Measurements from ENCODE around the gene TMEM106B. TPM values are rescaled to one million over a fixed set of nuclear protein-coding genes. Genes with fewer than 3 reads are reported as not detected.
A peak's percentile ranks its signal among the peaks of the same experiment; 100 is the strongest.
"Not testable (repeated sequence)": the region's sequence is repeated elsewhere in the genome, so short reads cannot be mapped to it uniquely, and the experiment has no call there.

TMEM106B gene
- 100 to 1,000 TPM in 1 of 4 donors, 10 to 100 TPM in 3; 42.8 to 112 (median 60.6) TPM for total RNA-seq

DNA sequence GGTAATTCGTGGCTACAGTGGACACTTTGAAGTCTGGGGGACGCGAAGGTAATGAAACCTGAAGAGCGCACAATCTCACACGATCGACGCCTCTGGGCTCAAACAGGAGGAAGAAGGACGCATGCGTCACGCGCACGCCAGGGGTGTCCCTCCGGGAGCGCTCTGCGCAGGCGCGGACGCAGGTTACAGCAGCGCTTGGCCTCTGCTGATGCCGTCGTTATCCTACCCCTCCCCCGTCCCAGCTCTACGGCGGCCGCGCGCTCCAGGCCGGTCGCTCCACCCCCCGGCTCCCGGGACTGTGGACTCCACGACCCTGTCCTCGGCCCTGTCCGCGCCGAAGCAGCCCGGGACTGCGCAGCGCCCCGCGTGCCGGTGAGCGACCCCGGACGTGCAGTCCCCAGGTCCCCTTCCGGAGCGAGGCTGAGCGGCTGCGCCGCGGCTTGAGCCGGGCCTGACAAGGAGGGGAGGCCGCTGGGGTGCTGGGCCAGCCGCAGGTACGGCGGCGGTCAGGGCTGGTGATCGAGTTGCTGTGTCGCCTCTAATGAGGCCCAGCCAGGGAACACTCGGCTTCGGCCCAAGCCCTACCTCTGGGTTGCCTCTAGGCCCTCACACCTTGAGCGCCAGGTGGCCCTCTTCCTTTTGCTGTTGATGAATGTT, at the start of gene TMEM106B:
TMEM106B (plus strand) TSS at position 241 of the 657 bp plus-strand sequence. CDS start 3,517 bp downstream, outside the sequence.
- Histone ChIP-seq H3K27ac (peak within 1 kb of the TSS; percentile 92 to 96 (median 94)), H3K36me3 (peaks cover 0 to 5% of the 10 kb centered on the region in 2 donors), H3K4me1 (peaks cover 17% of the 10 kb centered on the region in 2 donors), H3K27me3 (no peaks in the 10 kb centered on the region), H3K9me3 (no peaks in the 10 kb centered on the region), H3K4me3 (peak within 1 kb of the TSS; percentile 76 to 90 (median 82))
- TF ChIP-seq, protein P1, sequence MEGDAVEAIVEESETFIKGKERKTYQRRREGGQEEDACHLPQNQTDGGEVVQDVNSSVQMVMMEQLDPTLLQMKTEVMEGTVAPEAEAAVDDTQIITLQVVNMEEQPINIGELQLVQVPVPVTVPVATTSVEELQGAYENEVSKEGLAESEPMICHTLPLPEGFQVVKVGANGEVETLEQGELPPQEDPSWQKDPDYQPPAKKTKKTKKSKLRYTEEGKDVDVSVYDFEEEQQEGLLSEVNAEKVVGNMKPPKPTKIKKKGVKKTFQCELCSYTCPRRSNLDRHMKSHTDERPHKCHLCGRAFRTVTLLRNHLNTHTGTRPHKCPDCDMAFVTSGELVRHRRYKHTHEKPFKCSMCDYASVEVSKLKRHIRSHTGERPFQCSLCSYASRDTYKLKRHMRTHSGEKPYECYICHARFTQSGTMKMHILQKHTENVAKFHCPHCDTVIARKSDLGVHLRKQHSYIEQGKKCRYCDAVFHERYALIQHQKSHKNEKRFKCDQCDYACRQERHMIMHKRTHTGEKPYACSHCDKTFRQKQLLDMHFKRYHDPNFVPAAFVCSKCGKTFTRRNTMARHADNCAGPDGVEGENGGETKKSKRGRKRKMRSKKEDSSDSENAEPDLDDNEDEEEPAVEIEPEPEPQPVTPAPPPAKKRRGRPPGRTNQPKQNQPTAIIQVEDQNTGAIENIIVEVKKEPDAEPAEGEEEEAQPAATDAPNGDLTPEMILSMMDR (IDR thresholded peaks at IDR 0.05 in 4 of 5, conservative IDR thresholded peaks at IDR 0.05 in 1 of 5), result peak in 3 of 5 experiments; percentile 25 to 41 (median 41)
- TF ChIP-seq POLR2A (IDR thresholded peaks at IDR 0.05), result peak; percentile 81 to 84
- DNase-seq (peak; percentile 94 to 97), ATAC-seq (peak; percentile 92 to 93)
- in situ Hi-C loops (cut with MboI; ENCODE audit: low sequenced_read_pairs in 4 of 4) (no loop called here), intact Hi-C loops (cut with DNase I; ENCODE audit: low total_unique reads) (loop anchor here (5.0 kb wide), 2 partner anchors 476 to 1781 kb away; partner anchors contain the start of gene ARL4A)

DNA sequence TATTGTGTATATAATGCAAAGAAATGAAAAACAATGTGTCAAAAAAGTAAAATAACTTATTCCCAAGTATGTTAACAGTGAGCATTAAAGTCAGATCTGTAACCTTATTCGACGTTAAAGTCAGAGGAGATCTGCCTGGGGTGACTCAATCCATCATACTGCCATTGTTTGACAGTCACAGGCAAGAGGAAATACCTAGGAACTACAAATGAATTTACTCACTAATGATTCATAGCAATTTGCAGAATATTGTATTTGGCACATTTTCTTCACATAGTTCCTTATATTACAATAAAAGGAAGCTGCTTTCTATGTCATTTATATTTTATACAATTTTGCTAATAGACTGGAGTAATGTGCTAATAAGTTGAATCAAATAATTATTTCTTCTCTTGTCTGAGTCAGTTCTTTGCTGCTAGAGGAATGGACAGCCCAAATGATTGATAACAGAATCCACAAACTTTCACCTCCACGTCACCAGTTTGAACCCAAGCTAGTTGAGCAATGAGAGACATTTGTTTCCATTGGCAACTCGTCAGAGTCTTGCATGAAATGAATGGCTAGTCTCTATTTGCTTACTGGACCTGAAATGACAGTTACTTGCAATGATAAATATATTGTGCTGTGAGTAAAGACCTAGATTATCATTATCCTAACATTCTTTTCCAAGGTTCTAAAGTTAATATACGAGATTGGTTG, 48.5 kb upstream of the TMEM106B start:
- no peaks in the 10 kb centered on the region for H3K4me1 ChIP-seq
- intact Hi-C loops (cut with DNase I; ENCODE audit: low total_unique reads) (no loop called here), in situ Hi-C loops (cut with MboI; ENCODE audit: low sequenced_read_pairs in 4 of 4) (no loop called here)
- H3K9me3 ChIP-seq, result no peaks in the 10 kb centered on the region
- H3K27me3 ChIP-seq, result no peaks in the 10 kb centered on the region
- ATAC-seq, result no peak
- H3K27ac ChIP-seq, result no peak overlapping the region
- no peak overlapping the region for H3K4me3 ChIP-seq
- TF ChIP-seq, protein P1 (IDR thresholded peaks at IDR 0.05 in 4 of 5, conservative IDR thresholded peaks at IDR 0.05 in 1 of 5), result no peak
- no peak for TF ChIP-seq POLR2A (IDR thresholded peaks at IDR 0.05)
- no peaks in the 10 kb centered on the region for H3K36me3 ChIP-seq
- DNase-seq, result no peak

DNA sequence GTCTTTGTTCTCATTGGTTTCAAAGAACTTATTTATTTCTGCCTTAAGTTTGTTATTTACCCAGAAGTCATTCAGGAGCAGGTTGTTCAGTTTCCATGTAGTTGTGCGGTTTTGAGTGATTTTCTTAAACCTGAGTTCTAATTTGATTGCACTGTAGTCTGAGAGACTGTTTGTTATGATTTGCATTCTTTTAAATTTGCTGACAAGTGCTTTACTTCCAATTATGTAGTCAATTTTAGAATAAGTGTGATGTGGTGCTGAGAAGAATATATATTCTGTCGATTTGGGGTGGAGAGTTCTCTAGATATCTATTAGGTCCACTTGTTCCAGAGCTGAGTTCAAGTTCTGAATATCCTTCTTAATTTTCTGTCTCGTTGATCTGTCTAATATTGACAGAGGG, 43.0 kb upstream of the TMEM106B start:
- intact Hi-C loops (cut with DNase I; ENCODE audit: low total_unique reads); H3K4me1 ChIP-seq; DNase-seq; H3K27me3 ChIP-seq; H3K36me3 ChIP-seq; H3K9me3 ChIP-seq; ATAC-seq; H3K27ac ChIP-seq; in situ Hi-C loops (cut with MboI; ENCODE audit: low sequenced_read_pairs in 4 of 4); H3K4me3 ChIP-seq: not testable (repeated sequence)

DNA sequence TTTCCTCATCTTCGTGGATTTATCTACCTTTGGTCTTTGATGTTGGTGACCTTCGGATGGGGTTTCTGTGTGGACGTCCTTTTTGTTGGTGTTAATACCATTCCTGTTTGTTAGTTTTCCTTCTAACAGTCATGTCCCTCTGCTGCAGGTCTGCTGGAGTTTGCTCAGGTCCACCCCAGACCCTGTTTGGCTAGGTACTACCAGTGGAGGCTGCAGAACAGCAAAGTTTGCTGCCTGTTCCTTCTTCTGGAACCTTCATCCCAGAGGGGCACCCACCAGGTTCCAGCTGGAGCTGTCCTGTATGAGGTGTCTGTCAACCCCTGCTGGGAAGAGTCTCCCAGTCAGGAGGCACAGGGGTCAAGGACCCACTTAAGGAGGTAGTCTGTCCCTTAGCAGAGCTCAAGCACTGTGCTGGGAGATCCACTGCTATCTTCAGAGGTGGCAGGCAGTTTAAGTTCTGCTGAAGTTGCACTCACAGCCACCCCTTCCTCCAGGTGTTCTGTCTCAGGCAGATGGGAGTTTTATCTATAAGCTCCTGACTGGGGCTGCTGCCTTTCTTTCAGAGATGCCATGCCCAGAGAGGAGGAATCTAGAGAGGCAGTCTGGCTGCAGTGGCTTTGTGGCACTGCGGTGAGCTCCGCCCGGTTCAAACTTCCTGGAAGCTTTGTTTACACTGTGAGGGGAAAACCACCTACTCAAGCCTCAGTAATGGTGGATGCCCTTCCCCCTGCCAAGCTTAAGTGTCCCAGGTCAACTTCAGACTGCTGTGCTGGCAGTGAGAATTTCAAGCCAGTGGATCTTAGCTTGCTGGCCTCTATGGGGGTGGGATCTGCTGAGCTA, 40.9 kb upstream of the TMEM106B start:
- H3K9me3 ChIP-seq; DNase-seq; H3K27me3 ChIP-seq; H3K4me1 ChIP-seq; H3K4me3 ChIP-seq; intact Hi-C loops (cut with DNase I; ENCODE audit: low total_unique reads); ATAC-seq; H3K36me3 ChIP-seq; in situ Hi-C loops (cut with MboI; ENCODE audit: low sequenced_read_pairs in 4 of 4); H3K27ac ChIP-seq: not testable (repeated sequence)

DNA sequence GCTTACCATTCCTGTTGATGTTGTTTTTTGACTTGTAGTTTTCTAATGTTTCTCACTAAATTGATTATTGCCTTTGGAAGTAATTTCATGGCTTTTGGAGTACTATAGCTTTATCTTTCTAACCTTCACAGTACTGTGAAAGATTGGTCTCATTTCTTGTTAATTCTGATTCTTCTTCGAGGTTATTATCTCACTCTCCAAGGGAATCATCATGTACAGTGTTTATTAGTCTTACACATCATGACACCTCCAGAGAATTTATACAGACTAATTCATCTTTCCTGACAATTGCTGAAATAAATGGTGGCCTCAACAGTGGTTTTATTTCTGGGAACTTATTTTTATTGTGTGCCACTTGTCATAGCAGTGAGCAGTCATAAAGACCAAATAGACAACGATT, 37.4 kb upstream of the TMEM106B start:
- Histone ChIP-seq H3K4me1 (no peaks in the 10 kb centered on the region), H3K27ac (no peak overlapping the region), H3K9me3 (no peaks in the 10 kb centered on the region), H3K36me3 (no peaks in the 10 kb centered on the region), H3K4me3 (no peak overlapping the region), H3K27me3 (no peaks in the 10 kb centered on the region)
- DNase-seq (no peak), ATAC-seq (no peak)
- TF ChIP-seq POLR2A (IDR thresholded peaks at IDR 0.05), result no peak
- TF ChIP-seq, protein P1 (IDR thresholded peaks at IDR 0.05 in 4 of 5, conservative IDR thresholded peaks at IDR 0.05 in 1 of 5), result no peak
- in situ Hi-C loops (cut with MboI; ENCODE audit: low sequenced_read_pairs in 4 of 4) (no loop called here), intact Hi-C loops (cut with DNase I; ENCODE audit: low total_unique reads) (no loop called here)

Measured in gastrocnemius medialis (tissue), 4 donors.